Fibroblast of skin of left biceps (primary cell): ENCODE measurements around the gene TMEM131L.
"Not testable (repeated sequence)": the region's sequence is repeated elsewhere in the genome, so short reads cannot be mapped to it uniquely, and the experiment has no call there.

Experiments used
- DNase-seq, 2 experiments: peaks; one replicate each; pipeline ENCODE4 v3.0.0-alpha.2; 2013; ENCODE audit warnings: low read depth in 2 of 2

TMEM131L gene

GRCh38 chr4:153649572-153649991, 183.4 kb downstream of the TMEM131L start:
- DNase-seq = no peak

GRCh38 chr4:153651116-153651515, 185.0 kb downstream of the TMEM131L start:
- no peak for DNase-seq

- no peak for DNase-seq
Measured at GRCh38 chr4:153651587-153651986, 185.4 kb downstream of the TMEM131L start.

DNA sequence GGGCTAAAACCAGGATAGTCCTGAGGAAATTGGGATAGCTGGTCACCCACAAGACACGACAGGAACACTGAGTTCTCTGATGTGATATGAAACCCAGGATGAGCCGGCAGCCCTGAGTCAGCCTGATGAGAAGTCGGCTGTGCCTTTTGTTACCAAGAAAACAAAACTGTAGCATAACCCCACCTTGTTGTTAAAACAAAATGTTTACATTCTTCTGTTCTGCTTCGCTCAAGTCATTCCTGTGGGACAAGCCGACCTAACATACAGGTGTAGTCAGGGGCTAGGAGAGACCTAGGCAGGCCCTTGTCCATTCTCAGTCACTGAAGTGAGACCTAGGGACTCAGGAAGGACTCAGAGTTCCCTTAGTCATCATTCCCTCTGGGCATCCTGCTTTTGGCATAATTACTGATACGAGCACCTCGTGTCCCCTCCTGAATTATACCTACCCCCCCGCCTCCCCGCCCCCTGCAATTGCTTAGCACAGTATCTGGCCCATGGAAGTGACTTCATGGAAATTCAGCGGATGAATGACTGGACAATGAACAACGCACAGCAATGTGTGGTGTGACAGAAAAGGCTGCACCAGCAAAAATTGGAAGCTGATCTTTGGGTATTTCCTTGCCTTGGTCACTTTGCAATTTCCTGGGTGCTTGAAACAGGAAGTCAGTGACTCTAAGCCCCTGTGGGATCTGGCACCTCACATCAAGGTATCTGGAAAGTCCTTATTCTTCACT, 186.1 kb downstream of the TMEM131L start:
- DNase-seq = no peak

GRCh38 chr4:153655002-153655541, 188.9 kb downstream of the TMEM131L start:
- DNase-seq = no peak

- DNase-seq = no peak
Measured at GRCh38 chr4:153655928-153656327, 189.8 kb downstream of the TMEM131L start.

DNA sequence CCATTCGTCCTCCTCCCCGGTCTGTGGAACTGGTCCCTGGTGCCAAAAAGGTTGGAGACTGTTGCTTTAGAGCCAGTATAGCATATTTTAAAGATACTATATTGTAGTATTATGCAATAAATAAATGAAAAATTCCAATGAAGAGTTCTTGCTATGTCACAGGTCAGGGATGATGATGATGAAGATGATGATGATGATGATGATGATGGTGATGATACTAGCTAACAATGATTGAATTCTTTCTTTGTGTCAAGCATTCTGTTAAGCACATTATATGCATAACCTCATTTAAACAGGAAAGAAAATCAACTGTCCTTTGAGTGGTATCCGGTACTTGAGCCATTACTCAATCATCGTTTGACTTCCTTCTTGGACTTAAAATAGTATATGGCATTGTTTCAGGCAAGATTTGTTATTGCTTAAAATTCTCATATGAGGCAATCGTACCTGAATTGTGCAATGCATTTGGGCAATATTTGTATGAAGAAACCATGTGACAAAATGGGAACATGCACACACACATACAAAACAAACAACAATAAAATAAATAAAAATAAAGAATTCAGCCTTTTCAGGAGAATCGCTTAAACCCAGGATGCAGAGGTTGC, 195.2 kb downstream of the TMEM131L start:
- DNase-seq = no peak

DNA sequence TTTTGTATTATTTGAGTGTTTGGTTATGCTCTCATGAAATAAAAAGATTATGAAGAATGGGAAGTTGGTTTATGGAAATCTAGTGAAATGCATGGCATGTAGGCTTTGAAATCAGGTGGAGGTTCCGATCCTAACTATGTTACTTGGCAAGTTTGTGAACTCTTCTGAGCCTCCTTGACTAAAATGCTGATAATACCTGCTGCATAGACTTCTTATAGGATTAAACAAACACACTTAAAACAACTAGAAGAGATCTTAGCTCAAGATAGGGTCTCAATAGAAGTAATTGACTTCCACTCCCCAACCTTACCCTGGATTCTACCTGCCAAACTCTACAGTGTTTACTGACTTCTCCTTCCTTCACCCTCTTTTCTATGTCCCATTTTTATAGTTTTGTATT, 195.7 kb downstream of the TMEM131L start:
- DNase-seq = no peak

DNA sequence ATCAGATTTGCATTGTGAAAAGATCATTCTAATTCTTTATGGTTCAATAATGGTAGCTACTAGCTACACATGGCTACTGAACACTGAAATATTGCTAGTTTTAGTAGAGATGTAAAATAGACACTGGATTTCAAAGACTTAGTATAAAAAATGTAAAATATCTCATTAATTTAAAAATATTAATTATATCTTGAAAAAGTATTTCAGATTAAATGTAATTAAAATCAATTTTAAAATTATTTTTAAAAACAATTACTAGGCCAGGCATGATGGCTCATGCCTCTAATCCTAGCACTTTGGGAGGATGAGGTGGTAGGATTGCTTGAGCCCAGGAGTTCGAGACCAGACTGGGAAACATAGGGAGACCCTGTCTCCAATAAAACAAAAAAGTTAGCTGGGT, 197.5 kb downstream of the TMEM131L start:
- no peak for DNase-seq

DNA sequence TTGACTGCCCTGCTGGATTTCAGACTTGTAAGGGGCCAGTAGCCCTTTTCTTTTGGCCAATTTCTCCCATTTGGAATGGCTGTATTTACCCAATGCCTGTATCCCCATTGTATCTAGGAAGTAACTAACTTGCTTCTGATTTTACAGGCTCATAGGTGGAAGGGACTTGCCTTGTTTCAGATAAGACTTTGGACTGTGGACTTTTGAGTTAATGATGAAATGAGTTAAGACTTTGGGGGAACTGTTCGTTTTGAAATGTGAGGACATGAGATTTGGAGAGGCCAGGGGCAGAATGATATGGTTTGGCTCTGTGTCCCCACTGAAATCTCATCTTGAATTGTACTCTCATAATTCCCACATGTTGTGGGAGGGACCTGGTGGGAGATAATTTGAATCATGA, 200.3 kb downstream of the TMEM131L start:
- not testable (repeated sequence) for DNase-seq

GRCh38 chr4:153668647-153669046, 202.5 kb downstream of the TMEM131L start:
- no peak for DNase-seq

DNA sequence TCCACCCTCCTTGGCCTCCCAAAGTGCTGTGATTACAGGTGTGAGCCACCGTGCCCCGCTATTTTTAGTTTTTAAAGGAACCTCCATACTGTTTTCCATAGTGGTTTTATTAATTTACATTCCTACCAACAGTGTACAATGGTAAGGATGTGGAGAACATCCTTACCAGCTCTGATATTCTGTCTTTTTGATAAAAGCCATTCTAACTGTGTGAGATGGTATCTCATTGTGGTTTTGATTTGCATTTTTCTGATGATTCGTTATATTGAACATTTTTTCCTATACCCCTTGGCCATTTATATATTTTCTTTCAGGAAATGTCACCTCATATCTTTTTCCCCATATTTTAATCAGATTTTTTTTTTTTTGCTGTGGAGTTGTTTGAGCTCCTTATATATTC, 203.7 kb downstream of the TMEM131L start:
- no peak for DNase-seq

GRCh38 chr4:153676486-153676885, 210.3 kb downstream of the TMEM131L start:
- DNase-seq = no peak

DNA sequence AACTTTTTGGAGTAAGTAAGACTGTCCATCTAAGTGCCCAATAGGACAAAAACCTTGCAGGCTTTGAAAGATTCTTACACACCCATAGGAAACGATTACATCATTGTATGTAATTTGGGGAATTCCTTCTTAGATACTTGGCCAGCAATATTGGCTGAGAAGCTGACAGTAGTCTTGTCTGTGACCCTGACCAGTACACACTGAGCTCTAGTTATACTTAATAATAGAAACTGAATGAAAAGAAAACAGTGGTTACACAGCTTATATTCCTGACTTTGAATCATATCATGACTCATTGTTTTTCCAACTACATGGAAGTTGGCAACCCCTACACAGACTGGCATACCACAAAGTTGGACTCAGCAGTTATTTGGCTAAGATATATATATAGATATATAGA, 210.8 kb downstream of the TMEM131L start:
- DNase-seq = peak in 1 of 2 experiments; percentile 12

DNA sequence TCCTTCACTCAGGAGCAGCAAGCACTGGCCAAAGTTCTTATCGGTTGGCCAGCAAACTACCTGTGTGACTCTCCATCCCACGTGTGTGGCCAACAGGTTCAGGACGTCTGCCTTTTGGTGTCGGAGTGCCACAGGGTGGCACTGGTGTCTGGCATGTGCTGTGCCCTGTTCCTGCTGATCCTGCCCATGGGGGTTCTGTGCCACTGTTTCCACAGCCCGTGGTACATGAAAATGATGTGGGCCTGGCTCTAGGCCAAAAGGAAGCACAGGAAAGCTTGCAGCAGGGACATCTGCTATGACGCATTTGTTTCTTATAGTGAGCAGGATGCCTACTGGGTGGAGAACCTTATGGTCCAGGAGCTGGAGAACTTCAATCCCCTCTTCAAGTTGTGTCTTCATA, 213.3 kb downstream of the TMEM131L start:
- DNase-seq = no peak

GRCh38 chr4:153683763-153684181, 217.6 kb downstream of the TMEM131L start:
- no peak for DNase-seq

DNA sequence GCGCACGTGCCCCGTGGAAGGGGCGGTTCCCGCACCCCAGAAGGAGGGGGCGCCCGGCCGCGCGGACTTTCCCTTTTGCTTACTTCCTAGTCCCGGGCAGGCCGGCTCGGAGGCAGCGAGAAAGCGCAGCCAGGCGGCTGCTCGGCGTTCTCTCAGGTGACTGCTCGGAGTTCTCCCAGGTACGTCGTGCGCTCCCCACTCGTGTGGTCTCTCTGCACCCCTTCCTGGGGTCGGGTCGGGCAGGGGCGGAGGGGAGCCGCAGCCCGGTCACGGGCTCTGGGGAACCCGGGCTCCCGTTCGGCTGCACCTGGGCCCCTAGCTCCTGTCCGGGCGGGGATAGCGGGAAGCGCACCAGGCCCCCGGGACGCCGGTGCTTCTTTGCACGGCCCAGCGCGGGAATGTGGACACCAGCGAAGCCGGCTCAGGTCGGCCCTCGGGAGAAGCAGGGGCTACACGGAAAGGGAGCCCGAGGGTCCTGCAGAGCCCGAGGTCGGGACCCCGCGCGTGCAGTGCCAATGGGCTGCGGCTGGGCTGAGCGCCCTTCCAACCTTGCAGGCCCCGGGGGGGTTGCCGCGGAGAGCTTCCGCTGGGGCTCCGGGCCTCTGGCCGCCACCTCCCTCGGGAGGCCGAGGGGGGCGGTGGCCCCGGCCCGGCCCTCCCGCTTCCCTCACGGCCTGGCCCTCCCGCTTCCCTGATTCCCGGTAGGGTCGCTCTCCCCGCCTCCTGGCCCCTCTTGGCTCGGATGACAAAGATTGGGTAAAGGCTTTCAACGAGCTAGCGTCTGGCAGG, 218.2 kb downstream of the TMEM131L start, which contains the start of gene TLR2:
Gene TLR2 (plus strand): TSS at position 99 of the 789 bp plus-strand sequence. CDS start 18,628 bp downstream, outside the sequence.
- DNase-seq = no peak

- no peak for DNase-seq
Measured at GRCh38 chr4:153684971-153685371, 218.8 kb downstream of the TMEM131L start.
